B cell (primary cell): ENCODE data around the gene NXPH2.

Experiments
- EZH2 ChIP-seq: IDR thresholded peaks from 2 replicates; pipeline ENCODE4 v1.6.1; 2012; ENCODE audit warnings: borderline replicate concordance, low read depth, mild to moderate bottlenecking, moderate library complexity, low read length; ENCODE audit not compliant: insufficient read depth, poor library complexity, severe bottlenecking
- TF ChIP-seq, protein P1 (sequence below): fragments of 200-600 bp; IDR thresholded peaks from one replicate; pipeline ENCODE4 v1.8.0; 2022; ENCODE audit warnings: antibody characterized with exemption, mild to moderate bottlenecking

DNA sequence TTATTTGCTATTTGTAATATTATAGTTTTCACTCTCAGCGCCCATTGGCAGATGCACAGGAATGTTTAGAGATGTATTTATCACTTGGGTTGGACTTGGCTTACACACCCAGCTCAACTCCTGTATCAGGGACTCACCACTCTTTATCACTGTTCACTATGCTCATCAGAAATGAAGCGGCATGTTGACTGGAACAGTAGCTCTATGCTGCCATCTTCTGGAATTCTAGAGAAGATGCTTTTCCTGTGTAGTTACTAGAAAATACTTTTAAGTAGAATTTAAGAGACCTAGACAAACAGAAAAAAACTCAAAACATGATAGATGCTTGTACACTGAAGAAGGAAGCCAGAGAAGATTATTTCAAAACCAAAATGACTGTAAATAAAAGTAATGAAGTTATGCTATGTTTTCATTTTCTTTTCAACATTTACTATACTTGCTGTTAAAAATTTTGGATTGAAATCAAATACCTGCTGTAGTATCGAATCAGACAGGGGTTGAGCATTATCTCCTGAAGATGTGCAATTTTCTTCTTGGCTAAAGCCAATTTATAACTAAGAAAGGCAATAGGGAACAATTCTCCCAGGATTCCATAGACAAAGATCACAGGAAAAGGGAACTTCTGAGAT lies 47.4 kb upstream of the NXPH2 start:
- TF ChIP-seq EZH2: no peak
- TF ChIP-seq, protein P1, sequence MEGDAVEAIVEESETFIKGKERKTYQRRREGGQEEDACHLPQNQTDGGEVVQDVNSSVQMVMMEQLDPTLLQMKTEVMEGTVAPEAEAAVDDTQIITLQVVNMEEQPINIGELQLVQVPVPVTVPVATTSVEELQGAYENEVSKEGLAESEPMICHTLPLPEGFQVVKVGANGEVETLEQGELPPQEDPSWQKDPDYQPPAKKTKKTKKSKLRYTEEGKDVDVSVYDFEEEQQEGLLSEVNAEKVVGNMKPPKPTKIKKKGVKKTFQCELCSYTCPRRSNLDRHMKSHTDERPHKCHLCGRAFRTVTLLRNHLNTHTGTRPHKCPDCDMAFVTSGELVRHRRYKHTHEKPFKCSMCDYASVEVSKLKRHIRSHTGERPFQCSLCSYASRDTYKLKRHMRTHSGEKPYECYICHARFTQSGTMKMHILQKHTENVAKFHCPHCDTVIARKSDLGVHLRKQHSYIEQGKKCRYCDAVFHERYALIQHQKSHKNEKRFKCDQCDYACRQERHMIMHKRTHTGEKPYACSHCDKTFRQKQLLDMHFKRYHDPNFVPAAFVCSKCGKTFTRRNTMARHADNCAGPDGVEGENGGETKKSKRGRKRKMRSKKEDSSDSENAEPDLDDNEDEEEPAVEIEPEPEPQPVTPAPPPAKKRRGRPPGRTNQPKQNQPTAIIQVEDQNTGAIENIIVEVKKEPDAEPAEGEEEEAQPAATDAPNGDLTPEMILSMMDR: peak; percentile 86
